NCI-H1092 treated with DMSO at 0.1 percent for 48 hours (cell line): Measurements from ENCODE around the gene CHRM4.

Source experiments
- DNase-seq: peaks from one replicate; lab custom pipeline; 2025; lab: John Stamatoyannopoulos, UW

Gene CHRM4

DNA sequence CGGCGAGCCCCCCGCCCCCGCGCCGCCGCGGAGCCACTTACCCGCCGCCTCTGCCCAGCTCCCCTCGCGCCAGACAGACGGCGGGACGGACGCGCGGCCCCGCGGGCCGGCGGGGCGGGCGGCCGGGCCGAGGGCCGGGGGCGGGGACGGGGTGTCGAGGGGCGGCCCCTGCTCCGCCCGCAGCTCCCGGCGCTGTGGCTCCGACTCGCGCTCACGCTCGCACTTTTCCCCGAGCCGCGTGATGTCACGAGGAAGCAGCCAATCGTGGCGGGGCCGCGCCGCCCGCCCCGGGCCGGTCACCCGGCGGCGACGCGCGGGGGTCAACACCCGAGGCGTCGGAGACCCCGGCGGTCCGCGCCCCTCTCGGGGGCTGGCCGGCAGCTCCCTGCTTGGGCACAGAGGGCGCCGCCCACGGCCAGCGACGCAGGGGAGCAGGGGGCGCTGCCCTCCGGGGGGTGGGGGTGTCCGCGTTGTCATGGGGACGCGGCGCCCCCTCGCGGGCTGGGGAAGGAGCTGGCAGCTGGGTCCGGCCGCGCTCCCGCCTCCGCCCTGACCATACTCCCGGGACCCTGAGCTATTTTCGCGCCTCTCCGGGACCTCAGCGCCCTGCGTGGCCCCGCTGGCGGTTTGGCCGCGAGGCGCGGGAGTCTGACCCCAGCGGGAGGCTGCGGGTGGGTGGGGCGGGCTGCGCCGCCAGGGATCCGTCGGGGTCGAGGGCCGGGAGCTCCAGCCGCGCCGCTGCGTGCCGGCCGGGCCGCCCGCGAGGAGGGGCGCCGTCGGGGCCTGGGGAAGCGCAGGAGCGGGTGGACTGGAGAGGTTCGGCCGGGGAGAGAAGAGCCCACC lies at the start of gene CHRM4:
Gene CHRM4, minus strand, starts transcription at position 199 of the 843 bp plus-strand sequence. CDS start 5,219 bp downstream, outside the sequence.
- peak; percentile 74 for DNase-seq

DNA sequence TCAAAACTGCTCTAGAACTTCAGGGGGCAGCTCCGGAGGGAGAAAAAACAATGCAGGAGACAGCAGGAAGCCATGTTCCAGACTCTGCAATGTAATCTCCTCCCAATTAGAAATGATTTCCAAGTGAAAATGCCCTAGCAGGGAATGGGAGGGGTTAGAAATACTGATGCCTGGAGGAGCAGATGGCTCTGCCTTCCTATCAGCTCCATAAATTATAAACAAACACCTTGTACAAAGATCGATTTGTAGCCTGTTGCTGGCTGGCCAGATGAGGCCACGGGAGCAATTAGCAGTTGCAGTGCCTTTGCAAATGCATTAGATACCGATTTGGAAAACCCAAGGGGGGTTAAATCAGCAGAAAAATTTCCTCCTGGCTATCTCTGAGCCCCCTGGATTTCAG lies 46.6 kb upstream of the CHRM4 start:
- DNase-seq = peak; percentile 63

DNA sequence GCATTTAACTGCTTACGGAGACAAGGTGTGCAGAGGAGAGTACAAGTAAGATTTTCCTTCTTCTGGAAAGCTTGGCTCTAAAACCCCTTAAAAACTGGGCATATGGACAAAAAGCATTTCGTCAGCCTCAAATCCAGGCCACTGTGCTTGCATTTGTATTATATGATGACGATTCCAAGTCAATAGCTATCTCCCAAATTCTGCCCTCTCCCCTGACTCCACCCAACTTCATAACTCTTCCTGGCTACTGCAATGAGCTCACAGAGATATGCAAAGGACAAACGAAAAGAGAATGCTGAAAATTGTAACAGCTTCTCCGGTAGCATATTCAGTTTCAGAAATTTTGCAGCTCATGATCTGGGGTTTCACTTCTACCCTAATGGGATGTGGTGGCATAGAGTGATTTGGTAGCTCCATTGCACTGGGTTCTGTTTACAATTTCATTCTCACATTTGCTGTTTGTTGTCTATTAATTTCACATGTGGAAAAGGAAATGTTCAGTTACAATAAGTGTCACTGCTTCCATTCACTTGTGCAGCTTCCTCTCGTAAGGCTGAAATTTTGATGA lies 45.6 kb upstream of the CHRM4 start:
- no peak for DNase-seq

DNA sequence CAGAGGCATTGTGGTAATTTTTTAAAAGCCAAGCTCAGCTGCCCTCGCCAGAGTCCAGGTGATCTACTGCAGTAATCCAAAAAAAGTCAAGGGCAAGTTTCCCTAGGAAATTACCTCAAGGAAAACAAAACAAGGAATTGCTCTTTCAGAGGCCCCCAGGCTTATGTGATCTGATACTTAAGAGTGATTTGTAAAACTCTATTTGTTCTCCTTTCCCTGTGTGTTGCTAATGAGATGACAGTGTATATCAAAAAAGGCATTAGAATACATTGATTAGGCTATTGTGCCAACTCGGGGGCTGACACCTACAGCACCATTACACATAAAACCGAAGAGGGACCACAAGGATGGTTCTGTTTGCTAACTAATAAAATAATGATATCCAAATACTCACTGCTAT lies 44.5 kb upstream of the CHRM4 start:
- DNase-seq = peak; percentile 77

DNA sequence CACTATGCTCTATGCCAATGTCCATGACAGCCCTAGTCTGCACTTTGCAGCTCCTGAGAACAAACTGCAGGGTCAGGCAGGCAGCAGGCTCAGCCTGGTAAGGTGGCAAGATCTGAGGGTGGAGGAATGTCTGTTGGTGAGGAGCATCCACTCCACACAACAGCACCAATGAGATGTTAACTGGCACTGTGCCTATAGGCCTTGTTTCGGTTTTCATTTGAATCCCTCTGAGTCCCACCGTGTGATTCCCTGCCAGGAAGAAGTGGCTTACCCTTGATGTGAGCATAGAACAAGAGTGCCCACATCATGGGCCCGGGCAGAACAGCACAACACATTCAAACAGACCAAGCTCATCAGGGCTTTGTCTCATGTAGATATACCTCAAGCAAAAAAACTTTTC lies 44.1 kb upstream of the CHRM4 start:
- DNase-seq = peak; percentile 75

DNA sequence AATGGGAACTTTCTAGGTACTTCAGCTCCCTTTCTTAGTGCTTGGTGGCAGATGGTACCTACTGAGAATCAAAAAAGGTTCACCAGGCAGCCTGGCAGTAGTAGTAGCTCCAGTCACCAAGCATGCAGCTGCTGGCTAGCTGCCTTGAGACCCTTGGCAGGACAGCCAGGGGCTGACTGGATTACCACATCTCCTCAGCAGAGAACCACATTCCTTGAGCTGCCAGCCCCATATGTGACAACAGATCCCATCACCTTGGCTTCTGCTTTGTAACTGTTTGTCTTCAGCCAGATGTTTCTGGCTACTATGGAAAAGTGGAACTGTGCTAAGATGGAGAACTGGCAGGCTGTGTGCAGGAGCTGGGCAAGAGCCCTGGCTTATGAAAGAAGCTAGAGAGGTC lies 39.6 kb upstream of the CHRM4 start:
- DNase-seq = no peak

DNA sequence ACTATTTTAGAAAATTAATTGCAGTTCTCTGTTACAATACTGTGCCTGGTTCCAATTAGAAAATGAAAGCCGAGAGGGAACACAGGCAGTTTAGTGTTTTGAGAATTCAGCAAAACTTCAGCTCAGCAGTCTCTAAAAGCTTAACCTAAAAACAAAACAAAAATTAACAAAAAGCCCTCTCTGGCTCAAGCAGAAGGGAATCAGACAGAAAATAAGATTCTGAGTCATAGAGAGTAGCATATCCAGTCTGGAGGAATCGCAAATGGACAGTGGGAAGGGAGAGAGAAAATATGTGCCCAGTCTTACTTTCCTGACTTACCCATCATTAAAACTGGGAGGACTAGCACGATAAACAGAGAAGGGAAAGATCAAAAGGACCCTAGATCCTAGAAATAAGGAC lies 38.1 kb upstream of the CHRM4 start:
- no peak for DNase-seq

DNA sequence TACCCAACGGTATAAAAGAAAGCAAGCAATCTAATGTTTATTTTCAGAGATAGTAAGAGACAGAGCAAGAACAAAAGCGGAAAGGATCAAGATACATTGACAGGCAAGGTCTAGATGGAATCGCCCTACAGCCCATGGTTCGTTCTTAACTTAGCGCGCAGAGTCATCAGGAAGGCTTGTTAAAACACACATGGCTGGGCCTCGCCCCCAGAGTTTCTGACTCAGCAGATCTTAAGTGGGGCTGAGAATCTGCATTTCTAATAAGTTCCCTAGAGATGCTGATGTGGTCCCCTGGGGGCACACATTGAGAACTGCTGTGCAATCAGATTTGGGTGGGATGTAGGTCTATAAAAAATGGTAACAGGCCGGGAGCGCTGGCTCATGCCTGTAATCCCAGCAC lies 35.8 kb upstream of the CHRM4 start:
- no peak for DNase-seq

DNA sequence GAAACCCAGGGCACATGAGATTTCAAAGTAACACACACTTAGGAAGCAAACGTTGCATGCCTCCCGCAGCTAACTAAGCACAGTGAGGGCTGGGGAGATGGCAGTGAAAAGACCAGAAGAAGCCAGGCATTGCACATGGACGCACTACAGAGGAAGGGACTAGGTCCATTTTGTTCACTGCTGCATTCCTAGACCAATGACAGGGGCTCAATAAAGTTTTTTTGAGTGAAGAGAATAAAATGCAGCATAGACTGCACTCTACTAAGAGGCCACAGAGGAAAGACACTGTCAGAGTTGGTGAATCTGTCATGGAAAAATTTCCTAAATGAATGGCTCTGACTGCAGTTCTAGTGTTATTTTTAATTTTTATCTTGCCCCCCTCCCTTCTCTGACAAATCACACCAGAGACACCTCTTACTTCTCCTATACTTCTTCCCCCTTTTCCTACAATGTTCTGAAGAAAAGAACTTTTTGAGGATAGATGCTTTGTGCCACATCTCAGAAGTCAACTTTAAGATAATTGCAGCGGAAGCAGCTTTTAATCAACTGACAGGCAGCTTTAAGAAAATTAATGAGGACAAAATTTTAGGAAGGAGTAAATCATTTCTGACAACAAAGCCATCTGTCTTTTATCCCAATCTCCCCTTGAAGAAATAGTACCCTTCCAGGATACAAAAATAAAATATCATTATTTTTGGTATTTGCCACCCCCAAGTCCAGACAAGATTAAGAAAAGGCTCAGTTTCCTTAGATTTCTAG lies 34.8 kb upstream of the CHRM4 start:
- DNase-seq = no peak

DNA sequence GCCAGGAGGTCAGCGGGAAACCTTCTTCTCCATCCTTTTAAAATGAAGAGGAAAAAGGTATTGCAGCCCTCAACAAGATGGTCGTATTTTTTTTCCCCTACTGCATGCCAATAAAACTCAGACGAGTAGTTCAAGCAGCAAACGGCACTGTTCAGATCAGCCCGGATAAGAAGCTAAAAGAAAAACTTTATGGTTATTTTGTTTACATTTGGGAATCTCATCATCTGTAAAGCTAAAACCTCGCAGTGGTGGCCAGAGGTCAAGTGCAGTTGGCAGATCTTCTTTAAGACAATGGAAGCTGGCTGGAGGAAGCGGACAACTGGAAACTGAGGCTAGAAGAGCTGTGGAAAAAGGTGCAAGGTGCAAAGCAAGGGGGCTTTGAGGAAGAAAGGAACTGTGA lies 31.0 kb upstream of the CHRM4 start:
- no peak for DNase-seq

DNA sequence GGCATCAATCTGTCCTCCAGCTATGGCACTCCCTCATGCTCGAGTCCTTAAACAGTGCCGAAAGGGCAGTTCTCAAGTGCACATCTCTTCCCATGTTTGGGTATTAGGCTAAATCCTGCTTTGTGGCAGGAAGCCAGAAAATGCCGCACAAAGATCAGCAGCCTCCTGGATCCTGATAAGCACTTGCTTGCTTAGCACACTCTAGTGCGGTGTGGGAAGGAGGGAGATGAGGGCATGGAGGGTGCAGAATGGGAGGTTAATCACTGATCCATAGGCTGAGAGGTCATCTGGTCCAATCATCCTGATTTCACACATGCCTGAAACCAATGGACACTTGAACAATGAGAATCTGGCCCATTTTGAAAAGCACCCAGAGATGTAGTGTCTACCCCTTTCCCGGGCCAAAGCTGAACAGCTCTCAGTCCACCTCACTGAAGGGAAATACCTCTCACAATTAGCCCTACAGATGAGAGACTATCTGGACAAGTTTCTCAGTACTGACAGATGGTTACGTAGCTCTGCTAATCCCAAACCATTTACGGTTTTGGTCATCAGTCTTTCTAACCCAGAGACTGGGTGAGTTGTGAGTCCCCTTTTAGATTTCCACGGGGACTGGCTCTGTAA lies 29.8 kb upstream of the CHRM4 start:
- DNase-seq = no peak

DNA sequence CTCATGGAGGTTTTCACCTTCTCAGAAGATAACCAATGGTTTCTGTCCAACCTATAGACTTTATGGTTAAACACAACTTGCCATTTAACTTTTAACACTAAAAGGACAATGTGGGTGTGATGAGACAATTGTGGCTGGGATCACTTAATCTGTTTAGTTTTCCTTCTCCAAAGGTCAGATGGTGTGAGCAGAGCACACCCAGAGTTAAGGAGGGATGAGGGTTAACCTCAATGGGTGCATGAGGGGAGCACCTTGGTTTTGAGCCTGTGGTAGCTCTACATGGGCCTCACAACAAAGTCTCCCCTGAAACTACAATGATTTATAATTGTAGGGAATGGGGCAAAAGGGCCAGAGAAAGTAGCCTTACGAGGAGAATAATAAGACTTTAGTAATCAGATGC lies 28.9 kb upstream of the CHRM4 start:
- no peak for DNase-seq

DNA sequence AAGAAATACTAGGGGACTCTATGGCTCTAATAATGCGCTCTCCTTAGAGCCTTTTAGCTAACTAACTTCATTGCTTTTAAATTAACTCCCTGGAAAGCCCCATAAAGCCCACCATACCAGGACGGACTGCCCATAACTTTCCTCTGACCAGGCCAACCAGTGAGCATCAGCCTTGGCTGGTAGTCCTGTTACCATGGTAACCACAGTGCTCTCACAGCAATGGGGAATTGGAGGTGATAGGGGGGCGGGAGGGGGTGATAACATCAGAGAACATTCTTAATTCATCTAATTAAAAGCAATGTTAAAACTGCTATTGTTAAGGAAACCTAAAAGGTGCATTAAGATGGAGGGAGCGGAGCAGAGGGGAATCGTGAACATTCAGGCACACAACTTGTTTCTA lies 27.2 kb upstream of the CHRM4 start:
- DNase-seq = no peak

DNA sequence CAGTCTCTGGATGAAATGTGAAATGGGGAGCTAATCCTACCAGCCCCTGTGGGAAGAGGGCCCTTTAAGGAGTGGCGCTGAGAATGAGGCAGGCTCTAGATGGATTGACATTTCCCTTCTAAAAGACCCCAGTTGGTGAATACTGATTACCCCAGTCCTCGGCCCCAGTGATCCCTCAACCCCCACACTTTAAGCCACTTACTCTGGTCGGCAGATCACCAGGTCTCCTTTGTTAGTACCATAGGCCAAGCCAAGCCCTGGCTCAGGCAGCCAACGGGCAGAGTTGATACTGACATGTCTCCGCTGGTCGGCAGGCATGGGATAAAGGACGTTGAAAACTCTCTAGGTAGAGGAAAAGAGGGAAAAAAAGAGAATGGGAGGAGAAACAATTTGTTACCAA lies 26.1 kb upstream of the CHRM4 start:
- DNase-seq = no peak

DNA sequence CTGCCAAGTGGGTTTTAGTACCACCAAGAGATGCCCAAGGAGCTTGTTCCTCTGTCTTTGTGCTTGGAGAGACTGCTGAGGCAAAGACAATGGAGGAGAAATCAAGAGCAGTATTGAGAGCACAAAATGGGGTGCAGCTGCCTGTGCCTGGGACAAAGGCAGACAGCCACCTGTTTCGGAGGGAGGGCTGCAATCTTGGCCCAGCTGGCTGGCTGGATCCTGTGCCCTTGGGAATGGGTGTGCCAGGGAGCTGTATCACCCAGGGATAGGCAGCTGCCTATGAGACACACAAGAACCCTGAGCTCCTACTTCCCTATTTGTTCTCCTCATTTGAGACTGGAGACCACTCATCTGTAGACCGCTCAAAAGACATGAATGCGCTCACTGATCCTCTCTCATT lies 23.3 kb upstream of the CHRM4 start:
- peak; percentile 98 for DNase-seq

DNA sequence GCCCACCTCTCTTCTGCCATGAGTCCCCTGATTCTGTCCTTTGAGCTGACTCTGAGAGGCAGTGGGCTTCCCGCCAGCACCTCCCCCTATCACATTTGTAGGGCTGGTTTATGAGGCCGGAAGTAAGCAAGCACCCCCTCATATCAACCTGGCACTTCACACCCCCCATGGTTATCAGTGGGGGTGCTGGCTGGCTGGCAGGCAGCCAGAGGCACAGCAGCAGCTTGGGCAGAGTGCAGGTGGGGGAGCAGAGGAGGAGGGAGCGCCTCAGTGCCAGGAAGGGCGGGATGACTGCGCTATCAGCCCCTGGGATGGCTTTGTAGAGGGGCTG lies 22.9 kb upstream of the CHRM4 start:
- peak; percentile 99 for DNase-seq

DNA sequence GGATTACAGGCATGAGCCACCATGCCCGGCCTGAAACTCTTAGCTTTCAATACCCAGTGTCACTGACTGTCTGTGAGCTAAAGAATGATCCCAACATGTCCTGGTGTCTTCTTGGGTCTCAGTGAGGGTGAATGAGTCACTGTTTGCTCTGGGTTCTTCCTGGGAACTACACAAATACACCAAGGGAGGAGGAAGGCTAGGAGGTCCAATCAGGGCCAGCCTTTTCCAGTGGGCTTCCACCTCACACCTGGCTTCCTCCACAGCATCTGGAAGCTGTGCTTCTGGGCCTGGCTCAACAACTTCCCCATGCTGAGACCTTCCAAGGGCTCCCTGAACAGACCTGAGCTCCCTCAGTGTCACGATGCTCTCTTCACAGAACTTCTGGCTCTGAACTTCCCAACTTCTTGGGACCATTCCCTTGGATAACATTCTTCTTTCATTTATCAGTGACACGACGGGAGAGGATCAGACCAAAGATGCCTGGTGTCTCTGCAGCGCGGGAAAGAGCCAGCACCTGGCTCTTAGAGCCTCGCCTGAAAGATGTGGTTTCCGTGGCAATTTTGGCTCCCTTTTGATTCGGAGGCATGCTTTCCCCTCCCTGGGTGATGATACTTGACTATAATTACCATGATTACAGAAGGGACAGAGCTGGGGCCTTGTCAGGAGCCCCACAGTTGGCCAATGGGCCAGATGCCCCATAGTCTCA lies 22.3 kb upstream of the CHRM4 start:
- DNase-seq = peak; percentile 89

DNA sequence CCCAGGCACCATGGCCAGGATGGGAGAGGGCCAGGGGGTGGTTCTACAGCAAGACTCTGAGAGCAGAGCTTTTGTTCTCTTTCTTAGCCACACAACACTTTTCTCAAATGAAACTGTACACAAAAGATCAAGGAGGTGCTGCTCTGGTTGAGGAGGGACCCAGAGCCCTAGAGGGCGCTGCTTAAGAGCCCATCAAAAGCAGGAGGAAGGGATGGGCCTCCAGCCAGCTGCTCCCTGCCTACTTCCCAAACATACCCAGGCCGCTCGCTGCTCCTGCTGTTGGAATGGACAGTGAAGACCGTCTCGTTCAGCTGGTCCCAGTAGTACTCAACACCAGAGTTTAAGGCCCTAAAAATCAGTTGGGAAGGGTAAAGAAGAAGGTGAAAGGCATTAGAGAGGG lies 18.4 kb upstream of the CHRM4 start:
- DNase-seq = peak; percentile 65

DNA sequence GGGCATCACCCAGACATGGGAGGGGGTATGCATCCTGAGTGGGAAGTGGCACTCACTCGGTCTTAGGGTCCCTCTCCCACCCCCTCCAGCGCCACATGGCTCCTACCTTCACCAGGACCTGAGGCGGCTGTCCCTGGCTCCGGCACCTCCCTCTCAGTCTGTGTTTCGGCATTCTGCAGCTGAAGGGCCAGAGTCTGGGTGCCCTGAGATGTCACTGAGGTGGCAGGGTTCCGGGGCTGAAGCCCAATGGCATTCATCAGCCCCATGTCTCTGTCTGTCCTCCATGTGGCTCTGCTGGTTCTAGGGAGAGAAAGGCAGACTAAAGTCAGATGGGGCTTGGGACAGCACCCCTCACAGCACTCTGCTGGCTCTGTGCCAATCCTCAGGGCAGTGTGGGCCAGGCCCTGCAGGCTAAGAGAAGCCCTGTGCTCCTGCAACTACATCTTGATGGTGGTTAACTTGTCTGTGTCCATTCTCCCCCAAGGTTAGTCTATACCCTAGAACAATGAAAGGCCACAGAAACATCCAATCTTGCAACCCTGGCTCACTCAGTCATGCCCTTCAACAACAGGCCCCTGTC lies 16.9 kb upstream of the CHRM4 start:
- no peak for DNase-seq

DNA sequence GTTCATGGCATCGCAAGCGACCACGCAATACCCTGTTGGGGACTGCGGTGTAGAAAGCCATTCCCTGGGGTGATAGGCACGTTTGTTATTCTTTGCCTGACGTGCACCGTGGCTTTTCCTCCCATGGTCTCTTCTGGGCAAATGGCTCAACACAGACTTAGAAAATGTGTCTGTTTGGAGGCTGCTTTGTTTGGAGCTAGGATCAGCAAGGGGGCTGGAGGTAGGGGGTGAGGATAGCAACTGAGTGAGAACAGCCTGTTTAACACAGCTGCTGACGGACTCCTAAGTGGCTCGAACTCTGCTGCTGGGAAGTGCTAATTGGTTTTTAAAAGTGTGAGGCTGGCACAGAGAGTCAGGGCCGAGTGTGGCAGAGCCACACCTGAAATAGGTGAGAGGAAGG lies 16.1 kb upstream of the CHRM4 start:
- no peak for DNase-seq

DNA sequence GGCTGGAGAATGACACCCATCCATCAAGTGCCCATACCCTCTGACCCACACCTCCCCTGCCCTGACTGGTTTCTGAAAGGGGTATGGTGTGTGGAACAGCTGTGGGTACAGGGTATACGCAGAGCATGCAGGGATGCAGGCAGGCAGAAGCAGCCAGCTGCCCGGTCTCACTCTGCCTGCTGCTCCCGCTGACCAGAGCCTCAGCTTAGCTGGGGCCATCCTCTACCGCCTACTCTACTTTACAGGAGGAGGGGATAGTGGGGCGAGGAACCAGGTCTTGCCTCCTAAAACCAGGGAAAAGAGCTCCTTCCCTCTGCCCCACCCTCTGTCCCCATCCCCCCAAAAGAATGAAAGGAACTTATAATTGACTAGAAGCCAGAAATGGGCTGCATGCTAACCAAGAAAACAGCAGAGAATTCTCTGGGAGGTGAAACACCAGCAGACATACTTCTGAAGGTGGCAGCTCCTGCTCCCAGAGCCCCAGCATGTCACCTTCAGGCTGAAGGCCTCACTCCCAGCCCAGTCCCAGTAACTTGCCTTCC lies 13.0 kb upstream of the CHRM4 start:
- DNase-seq = no peak
